ENCODE measurements around the gene GANAB. TPM values are rescaled to one million over a fixed set of nuclear protein-coding genes. Genes with fewer than 3 reads are reported as not detected.
A peak's percentile ranks its signal among the peaks of the same experiment; 100 is the strongest.

GANAB gene
- total and polyA plus RNA-seq, 2 experiments from 2014 or later: 82.3 to 272 TPM

GRCh38 chr11:62645671-62645945 lies 805 bp downstream of the GANAB start:
- Mint-ChIP-seq H3K9me3 (peaks cover 2% of the 10 kb centered on the region; the same call in 1 of the 3 replicates), H3K27me3 (ENCODE audit: insufficient read depth, low read depth, poor library complexity) (peaks cover 11% of the 10 kb centered on the region), H3K27ac (peak overlapping the region; percentile 98), H3K4me3 (peak overlapping the region; percentile 99), H3K36me3 (ENCODE audit: low read depth) (peaks cover 39% of the 10 kb centered on the region), H3K4me1 (peaks cover 12% of the 10 kb centered on the region)
- Histone ChIP-seq H3K79me2 (replicated peaks; ENCODE audit: insufficient read depth) (peaks cover 46% of the 10 kb centered on the region), H3K27ac (ENCODE audit: low read depth) (peak overlapping the region; percentile 96), H3K36me3 (ENCODE audit: insufficient read depth) (peaks cover 10% of the 10 kb centered on the region; the same call in 1 of the 2 replicates), H3F3A (replicated peaks; ENCODE audit: low read depth) (0 out of 2 replicates have a peak, but pooled peaks cover 16% of the 10 kb centered on the region), H2AFZ (no peak overlapping the region), H4K20me1 (replicated peaks; ENCODE audit: insufficient read depth) (peaks cover 23% of the 10 kb centered on the region), H3K4me1 (ENCODE audit: insufficient read depth) (no peaks in the 10 kb centered on the region; the same call in 1 of the 2 replicates), H3K4me3 (peak overlapping the region; percentile 100), H3K4me2 (peak overlapping the region; percentile 100), H3K9me2 (ENCODE audit: insufficient read depth) (no peaks in the 10 kb centered on the region), H3K27me3 (ENCODE audit: insufficient read depth) (no peaks in the 10 kb centered on the region)
- TF ChIP-seq ZNF114 (CRISPR knock-in tag; IDR thresholded peaks at IDR 0.05): no peak
- TF ChIP-seq, protein P1, sequence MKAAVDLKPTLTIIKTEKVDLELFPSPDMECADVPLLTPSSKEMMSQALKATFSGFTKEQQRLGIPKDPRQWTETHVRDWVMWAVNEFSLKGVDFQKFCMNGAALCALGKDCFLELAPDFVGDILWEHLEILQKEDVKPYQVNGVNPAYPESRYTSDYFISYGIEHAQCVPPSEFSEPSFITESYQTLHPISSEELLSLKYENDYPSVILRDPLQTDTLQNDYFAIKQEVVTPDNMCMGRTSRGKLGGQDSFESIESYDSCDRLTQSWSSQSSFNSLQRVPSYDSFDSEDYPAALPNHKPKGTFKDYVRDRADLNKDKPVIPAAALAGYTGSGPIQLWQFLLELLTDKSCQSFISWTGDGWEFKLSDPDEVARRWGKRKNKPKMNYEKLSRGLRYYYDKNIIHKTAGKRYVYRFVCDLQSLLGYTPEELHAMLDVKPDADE (IDR thresholded peaks at IDR 0.05): no peak
- TF ChIP-seq ZNF331 (CRISPR knock-in tag; IDR thresholded peaks at IDR 0.05; ENCODE audit: low read depth): no peak
- no peak for TF ChIP-seq CTCF (conservative IDR thresholded peaks at IDR 0.05; ENCODE audit: low read depth in 2 of 2)
- no peak for TF ChIP-seq REST (IDR thresholded peaks at IDR 0.05; ENCODE audit: unreplicated experiment)
- DNase-seq (ENCODE audit: low spot score) (no peak), ATAC-seq (no peak)

GRCh38 chr11:62644220-62644619 lies 2.2 kb downstream of the GANAB start:
- H3K4me2 ChIP-seq: no peak overlapping the region
- TF ChIP-seq, protein P1 (IDR thresholded peaks at IDR 0.05): no peak
- no peak for TF ChIP-seq CTCF (conservative IDR thresholded peaks at IDR 0.05; ENCODE audit: low read depth in 2 of 2)
- TF ChIP-seq CREB1 (CRISPR knock-in tag; IDR thresholded peaks at IDR 0.05; ENCODE audit: low read depth): no peak
- no peak for TF ChIP-seq STAT1 (IDR thresholded peaks at IDR 0.05; ENCODE audit: unreplicated experiment)
- TF ChIP-seq ZNF114 (CRISPR knock-in tag; IDR thresholded peaks at IDR 0.05): no peak
- TF ChIP-seq JUNB (IDR thresholded peaks at IDR 0.05; ENCODE audit: unreplicated experiment): no peak
- no peak for TF ChIP-seq NANOG (IDR thresholded peaks at IDR 0.05; ENCODE audit: borderline replicate concordance)
- TF ChIP-seq ZNF331 (CRISPR knock-in tag; IDR thresholded peaks at IDR 0.05; ENCODE audit: low read depth): no peak
- TF ChIP-seq POLR2AphosphoS5 (IDR thresholded peaks at IDR 0.05; ENCODE audit: low read depth): no peak
- no peak overlapping the region for H3K4me3 ChIP-seq
- H3K27ac ChIP-seq (ENCODE audit: low read depth): no peak overlapping the region
- H3K36me3 ChIP-seq (ENCODE audit: insufficient read depth): peaks cover 12% of the 10 kb centered on the region
- peaks cover 47% of the 10 kb centered on the region for H3K79me2 ChIP-seq (replicated peaks; ENCODE audit: insufficient read depth)
- peaks cover 37% of the 10 kb centered on the region for H3K36me3 Mint-ChIP-seq (ENCODE audit: low read depth)
- H2AFZ ChIP-seq: no peak overlapping the region
- peak overlapping the region; percentile 21; the same call in 1 of the 3 replicates for H3K4me3 Mint-ChIP-seq
- 0 out of 2 replicates have a peak, but pooled peaks cover 19% of the 10 kb centered on the region for H3F3A ChIP-seq (replicated peaks; ENCODE audit: low read depth)
- peaks cover 2% of the 10 kb centered on the region; the same call in 1 of the 3 replicates for H3K9me3 Mint-ChIP-seq
- peaks cover 12% of the 10 kb centered on the region for H3K4me1 Mint-ChIP-seq
- H3K9me2 ChIP-seq (ENCODE audit: insufficient read depth): no peaks in the 10 kb centered on the region
- H4K20me1 ChIP-seq (replicated peaks; ENCODE audit: insufficient read depth): peaks cover 23% of the 10 kb centered on the region
- no peaks in the 10 kb centered on the region; the same call in 1 of the 2 replicates for H3K4me1 ChIP-seq (ENCODE audit: insufficient read depth)
- no peak for DNase-seq (ENCODE audit: low spot score)
- no peak overlapping the region for H3K27ac Mint-ChIP-seq
- no peaks in the 10 kb centered on the region for H3K27me3 ChIP-seq (ENCODE audit: insufficient read depth)
- ATAC-seq: no peak
- peaks cover 13% of the 10 kb centered on the region for H3K27me3 Mint-ChIP-seq (ENCODE audit: insufficient read depth, low read depth, poor library complexity)

All from GM23338 (cell line).